GM12801 (cell line): Measurements from ENCODE around the gene KLHDC2.

Source experiments
- TF ChIP-seq, protein P1 (sequence below): IDR thresholded peaks from one replicate; pipeline ENCODE4 v1.5.1; 2011; ENCODE audit warnings: control low read depth; ENCODE audit not compliant: insufficient read length; ENCODE audit errors: extremely low read depth

Gene KLHDC2, protein sequence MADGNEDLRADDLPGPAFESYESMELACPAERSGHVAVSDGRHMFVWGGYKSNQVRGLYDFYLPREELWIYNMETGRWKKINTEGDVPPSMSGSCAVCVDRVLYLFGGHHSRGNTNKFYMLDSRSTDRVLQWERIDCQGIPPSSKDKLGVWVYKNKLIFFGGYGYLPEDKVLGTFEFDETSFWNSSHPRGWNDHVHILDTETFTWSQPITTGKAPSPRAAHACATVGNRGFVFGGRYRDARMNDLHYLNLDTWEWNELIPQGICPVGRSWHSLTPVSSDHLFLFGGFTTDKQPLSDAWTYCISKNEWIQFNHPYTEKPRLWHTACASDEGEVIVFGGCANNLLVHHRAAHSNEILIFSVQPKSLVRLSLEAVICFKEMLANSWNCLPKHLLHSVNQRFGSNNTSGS

DNA sequence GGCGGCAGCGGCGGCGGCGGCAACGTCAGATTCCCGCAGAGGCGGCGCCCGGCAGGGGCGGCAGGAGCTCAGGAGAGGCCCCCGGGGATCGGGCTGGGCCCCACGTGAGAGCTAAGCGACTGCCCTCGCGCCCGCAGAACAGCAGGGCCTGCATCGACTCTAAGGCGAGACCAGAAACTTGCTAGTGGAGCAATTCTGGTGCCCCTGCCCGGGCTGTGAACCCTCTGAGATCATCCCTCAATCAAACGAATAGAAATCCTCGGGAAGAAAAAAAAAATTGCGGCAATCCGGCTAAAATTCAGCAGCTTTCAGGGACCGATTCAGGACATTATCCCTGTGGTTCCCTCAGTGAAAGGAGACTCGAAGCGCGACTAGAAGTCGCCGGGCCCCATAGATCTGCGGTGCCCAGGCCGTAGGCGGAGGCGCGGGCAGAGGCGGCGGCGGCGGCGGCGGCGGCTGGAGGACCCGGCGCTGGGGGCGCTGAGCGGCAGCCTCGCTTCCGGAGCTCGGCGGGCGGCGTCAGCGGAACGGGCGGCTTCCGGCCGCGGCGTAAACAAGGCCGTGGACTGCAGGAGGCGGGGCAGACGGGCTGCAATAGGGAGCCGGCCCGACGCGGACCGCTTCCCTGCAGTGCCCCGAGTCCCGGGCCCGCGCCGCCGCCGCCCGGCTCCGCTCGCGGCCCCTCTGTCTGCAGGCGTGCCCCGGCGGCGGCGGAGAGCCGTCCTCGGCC lies at the start of gene KLHDC2:
Gene KLHDC2 (plus strand): TSS at position 583 of the 730 bp plus-strand sequence. CDS start 316 bp downstream, outside the sequence.
- TF ChIP-seq, protein P1, sequence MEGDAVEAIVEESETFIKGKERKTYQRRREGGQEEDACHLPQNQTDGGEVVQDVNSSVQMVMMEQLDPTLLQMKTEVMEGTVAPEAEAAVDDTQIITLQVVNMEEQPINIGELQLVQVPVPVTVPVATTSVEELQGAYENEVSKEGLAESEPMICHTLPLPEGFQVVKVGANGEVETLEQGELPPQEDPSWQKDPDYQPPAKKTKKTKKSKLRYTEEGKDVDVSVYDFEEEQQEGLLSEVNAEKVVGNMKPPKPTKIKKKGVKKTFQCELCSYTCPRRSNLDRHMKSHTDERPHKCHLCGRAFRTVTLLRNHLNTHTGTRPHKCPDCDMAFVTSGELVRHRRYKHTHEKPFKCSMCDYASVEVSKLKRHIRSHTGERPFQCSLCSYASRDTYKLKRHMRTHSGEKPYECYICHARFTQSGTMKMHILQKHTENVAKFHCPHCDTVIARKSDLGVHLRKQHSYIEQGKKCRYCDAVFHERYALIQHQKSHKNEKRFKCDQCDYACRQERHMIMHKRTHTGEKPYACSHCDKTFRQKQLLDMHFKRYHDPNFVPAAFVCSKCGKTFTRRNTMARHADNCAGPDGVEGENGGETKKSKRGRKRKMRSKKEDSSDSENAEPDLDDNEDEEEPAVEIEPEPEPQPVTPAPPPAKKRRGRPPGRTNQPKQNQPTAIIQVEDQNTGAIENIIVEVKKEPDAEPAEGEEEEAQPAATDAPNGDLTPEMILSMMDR: no peak

DNA sequence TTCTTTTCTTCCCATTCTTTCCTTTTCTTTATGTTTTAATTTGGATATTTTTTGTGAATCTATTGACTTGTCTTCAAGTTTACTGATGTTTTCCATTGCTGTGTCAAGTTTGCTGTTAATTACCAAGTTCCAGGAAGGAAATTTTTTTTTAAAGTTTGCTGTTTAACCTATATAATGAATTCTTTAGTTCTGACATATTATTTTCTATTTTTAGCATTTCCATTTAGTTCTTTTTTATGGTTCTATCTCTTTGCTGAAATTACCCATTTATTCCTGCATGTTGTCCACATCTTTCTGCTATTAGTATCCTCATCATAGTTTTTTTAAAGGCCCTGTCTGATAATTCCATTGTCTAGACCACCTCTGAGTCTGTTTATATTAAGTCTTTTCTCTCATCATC lies 47.2 kb upstream of the KLHDC2 start:
- TF ChIP-seq, protein P1: no peak

DNA sequence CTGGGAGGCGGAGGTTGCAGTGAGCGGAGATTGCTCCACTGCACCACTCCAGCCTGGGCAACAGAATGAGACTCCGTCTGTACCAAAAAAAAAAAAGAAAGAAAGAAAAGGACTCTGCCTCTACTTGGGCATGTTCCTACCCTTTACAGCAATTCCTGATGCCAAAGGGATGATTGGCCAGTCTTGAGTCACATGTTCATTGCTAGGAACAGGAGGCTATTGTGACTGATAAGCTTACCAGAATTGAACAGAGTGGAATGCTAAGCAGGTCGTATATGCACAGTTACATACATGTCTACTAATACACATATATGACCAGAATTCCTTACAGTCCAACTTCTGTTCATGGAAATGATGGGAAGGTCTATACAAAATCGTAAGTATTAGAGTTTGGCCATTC lies 40.8 kb upstream of the KLHDC2 start:
- TF ChIP-seq, protein P1: no peak

DNA sequence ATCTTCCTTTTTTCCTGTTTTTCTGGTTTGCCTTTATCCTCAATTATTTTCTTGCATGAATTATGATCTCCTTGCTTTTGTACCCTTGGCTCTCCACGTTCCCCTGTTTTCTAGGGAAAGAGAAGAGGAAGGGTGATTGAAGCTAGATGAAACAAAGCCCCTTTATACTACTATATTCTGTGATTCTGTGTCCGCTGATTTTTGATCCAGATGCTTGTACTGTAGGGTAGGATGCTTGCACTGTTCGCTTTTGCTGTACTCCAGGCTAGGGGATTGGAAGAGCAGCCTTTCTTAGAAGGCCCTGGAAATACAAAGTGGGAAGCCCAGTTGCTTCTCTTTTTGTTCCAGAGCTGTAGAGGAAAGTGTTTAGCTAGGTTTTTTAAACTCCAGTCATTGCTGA lies 35.1 kb upstream of the KLHDC2 start:
- TF ChIP-seq, protein P1: no peak

DNA sequence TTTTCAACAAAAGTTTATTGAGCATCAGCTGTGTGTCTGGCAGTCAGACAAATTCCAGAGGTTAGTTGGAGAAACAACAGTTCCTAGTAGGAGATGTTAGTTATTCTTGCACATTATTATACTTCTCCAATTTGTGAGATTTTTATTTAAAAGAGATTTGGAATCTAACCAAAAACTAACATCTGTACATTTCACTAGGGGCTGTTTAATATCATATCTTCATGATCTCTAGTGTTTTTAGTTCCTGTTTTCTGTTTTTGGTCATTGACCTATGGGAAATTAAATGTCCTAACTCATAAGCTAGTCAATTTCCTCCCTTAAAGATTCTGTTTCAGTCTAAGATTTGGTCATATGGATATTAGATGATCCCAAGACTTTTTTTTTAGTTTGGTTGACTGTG lies 34.1 kb upstream of the KLHDC2 start:
- TF ChIP-seq, protein P1: no peak

DNA sequence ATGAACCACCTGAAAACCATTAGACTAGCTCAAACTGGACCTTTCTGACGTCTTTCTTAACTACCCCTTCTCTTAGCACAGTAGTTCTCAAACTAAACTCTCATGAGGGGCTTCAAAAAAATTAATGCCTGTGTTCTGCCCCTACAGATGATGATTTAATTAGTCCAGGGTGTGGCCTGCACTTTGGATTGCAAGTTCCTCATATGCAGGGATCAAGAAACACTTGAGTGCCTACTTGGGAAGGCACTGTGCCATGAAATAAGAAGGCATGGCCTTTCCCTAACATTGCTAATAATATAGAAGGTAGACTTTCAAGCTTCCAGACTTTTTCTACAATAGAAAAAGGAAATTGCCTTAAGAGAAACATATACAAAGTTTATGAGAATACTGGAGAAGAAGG lies 22.8 kb upstream of the KLHDC2 start:
- TF ChIP-seq, protein P1: no peak

DNA sequence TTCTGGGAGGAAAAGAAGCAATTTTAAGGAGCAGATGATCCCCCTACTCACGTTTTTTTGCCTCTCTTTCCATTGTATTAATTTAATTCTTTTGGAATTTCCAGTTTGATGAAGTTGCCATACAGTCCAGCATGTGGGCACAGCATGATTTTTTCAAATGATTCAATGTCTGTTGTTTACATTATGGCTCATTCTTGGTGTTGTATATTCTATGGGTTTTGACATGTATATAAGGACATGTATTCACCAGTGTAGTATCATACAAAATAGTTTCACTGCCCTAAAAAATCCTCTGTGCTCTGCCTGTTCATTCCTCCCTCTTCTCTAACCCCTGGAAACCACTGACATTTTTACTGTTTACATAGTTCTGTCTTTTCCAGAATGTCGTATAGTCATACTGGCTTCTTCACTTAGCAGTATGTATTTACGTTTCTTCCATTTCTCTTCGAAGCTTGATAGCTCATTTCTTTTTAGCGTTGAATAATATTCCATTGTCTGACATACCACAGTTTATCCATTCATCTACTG lies 13.3 kb upstream of the KLHDC2 start:
- TF ChIP-seq, protein P1: no peak
